ENCODE measurements around the gene GTF3C5.
"Not testable (repeated sequence)": the region's sequence is repeated elsewhere in the genome, so short reads cannot be mapped to it uniquely, and the experiment has no call there.

DNA sequence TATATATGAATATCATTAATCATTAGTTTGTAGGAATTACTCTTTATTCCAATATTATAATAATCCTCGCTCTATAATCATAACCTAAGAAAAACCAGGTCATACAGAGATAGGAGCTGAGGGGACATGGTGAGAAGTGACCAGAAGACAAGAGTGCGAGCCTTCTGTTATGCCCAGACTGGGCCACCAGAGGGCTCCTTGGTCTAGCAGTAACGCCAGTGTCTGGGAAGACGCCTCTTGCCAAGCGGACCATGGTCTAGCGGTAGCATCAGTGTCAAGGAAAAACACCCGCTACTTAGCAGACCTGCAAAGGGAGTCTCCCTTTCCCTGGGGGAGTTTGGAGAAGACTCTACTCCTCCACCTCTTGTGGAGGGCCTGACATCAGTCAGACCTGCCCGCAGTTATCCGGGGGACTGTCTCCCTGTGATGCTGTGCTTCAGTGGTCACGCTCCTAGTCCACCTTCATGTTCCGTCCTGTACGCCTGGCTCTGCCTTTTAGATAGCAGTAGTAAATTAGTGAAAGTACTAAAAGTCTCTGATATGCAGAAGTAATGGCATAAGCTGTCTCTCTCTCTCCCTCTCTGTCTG lies 10.2 kb downstream of the GTF3C5 start:
- TF ChIP-seq, protein P1, sequence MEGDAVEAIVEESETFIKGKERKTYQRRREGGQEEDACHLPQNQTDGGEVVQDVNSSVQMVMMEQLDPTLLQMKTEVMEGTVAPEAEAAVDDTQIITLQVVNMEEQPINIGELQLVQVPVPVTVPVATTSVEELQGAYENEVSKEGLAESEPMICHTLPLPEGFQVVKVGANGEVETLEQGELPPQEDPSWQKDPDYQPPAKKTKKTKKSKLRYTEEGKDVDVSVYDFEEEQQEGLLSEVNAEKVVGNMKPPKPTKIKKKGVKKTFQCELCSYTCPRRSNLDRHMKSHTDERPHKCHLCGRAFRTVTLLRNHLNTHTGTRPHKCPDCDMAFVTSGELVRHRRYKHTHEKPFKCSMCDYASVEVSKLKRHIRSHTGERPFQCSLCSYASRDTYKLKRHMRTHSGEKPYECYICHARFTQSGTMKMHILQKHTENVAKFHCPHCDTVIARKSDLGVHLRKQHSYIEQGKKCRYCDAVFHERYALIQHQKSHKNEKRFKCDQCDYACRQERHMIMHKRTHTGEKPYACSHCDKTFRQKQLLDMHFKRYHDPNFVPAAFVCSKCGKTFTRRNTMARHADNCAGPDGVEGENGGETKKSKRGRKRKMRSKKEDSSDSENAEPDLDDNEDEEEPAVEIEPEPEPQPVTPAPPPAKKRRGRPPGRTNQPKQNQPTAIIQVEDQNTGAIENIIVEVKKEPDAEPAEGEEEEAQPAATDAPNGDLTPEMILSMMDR (IDR thresholded peaks at IDR 0.05) = peak in 5 of 7 experiments; percentile 37 to 53 (median 43)
- not testable (repeated sequence) for TF ChIP-seq POLR2A (IDR thresholded peaks at IDR 0.05)

Data from stomach (tissue), 4 donors.